Measurements from ENCODE around the gene OTX1. TPM values are rescaled to one million over a fixed set of nuclear protein-coding genes. Genes with fewer than 3 reads are reported as not detected.

Gene OTX1
- total RNA-seq, 4 donors from 2014 or later = not detected

DNA sequence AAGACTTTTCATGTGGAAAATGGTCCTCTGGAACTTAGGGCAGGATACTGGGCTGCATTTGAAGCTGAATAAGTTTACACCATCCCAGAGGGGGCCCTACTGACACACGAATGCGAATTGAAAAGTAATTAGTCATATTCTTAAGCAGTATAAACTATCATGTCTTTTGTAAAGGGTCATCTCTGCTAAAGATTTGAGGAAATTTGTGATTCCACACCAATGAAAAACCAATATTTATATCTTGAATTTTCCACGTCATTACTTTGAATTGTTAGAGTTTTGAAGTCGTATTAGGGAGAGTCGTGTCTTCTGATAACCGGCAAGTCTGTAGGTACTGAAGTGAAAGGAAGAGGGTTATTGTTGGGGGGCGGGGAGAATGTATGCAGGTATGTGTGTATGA is 4.1 kb upstream of the OTX1 start:
- Histone ChIP-seq H3K36me3 (no peaks in the 10 kb centered on the region), H3K4me1 (peaks cover 0 to 9% of the 10 kb centered on the region in 2 donors), H3K9me3 (no peaks in the 10 kb centered on the region), H3K27ac (no peak overlapping the region), H3K4me3 (no peak overlapping the region), H3K27me3 (peaks cover 16 to 26% of the 10 kb centered on the region in 2 donors)
- intact Hi-C loops (cut with DNase I; ENCODE audit: low total_unique reads) = no loop called here
- DNase-seq = no peak
- TF ChIP-seq, protein P1, sequence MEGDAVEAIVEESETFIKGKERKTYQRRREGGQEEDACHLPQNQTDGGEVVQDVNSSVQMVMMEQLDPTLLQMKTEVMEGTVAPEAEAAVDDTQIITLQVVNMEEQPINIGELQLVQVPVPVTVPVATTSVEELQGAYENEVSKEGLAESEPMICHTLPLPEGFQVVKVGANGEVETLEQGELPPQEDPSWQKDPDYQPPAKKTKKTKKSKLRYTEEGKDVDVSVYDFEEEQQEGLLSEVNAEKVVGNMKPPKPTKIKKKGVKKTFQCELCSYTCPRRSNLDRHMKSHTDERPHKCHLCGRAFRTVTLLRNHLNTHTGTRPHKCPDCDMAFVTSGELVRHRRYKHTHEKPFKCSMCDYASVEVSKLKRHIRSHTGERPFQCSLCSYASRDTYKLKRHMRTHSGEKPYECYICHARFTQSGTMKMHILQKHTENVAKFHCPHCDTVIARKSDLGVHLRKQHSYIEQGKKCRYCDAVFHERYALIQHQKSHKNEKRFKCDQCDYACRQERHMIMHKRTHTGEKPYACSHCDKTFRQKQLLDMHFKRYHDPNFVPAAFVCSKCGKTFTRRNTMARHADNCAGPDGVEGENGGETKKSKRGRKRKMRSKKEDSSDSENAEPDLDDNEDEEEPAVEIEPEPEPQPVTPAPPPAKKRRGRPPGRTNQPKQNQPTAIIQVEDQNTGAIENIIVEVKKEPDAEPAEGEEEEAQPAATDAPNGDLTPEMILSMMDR (IDR thresholded peaks at IDR 0.05) = no peak
- TF ChIP-seq POLR2A (IDR thresholded peaks at IDR 0.05) = no peak

DNA sequence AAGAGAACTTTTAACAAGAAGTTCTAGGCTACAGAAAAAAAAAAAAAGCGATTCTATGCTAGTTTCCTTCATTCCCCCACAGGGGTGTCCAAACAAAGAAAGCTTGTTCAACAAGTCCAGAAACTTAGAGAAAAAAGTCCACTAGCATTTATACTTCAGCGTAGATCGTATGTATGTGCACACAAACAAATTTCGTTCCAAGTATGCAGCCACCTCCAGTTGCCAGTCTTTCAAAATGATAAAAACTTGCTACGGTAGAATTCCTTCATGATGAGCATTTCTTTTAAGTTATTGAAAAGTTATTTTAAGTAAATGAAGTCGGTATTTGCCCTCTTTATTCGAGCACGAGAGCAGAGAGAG is 3.7 kb upstream of the OTX1 start:
- Histone ChIP-seq H3K9me3 (no peaks in the 10 kb centered on the region), H3K36me3 (no peaks in the 10 kb centered on the region), H3K27ac (no peak overlapping the region), H3K4me3 (no peak overlapping the region), H3K27me3 (peaks cover 16 to 26% of the 10 kb centered on the region in 2 donors), H3K4me1 (peaks cover 0 to 9% of the 10 kb centered on the region in 2 donors)
- no peak for DNase-seq
- TF ChIP-seq, protein P1 (IDR thresholded peaks at IDR 0.05) = no peak
- no peak for TF ChIP-seq POLR2A (IDR thresholded peaks at IDR 0.05)
- intact Hi-C loops (cut with DNase I; ENCODE audit: low total_unique reads) = no loop called here

DNA sequence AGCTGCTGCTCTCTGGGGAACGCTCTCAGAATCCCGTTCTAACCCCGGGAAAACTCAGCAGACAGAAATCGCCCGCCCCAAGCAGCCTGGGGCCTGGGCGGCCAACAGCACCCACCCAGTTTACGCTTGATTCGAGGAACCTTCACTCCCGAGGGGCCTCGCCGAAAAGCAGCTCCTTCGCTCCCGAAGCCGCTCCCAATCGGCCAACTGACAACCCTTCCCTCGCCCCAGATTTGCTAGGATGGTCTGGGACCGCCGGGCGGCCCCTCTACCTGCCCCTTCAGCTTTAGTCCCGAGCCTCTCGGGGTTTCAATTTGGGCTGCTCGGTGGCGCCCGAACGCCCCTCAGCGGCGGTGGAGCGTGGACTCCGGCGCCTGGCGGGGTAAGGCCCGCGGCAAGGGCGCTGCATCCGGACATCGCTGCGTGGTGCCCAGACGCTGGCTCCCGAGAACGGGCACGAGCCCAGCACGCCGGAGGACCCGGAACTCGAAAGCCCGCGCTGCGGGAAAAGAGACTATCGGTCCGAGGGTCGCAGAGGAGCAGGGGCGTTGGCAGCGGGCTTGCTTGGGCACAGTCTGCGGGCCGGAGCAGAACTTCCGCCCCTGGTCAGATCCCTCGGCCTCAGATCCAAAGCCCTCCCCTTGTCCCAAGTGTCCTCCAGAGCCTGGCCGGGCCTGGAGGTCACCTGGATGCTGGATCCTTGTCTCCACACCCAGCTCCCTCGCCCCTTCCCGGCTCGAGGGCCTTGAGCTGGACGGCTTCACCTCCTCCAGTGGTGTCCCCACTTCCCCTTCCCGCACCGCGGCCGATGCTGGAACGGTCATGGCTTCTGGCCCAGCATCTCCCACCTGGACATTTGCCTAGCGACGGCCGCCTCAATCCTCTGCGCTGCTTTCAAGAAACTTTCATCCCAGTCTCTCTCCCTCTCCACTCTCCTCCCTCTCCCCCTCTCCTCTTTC is 3.0 kb upstream of the OTX1 start:
- H3K36me3 ChIP-seq = no peaks in the 10 kb centered on the region
- TF ChIP-seq POLR2A (IDR thresholded peaks at IDR 0.05) = no peak
- TF ChIP-seq, protein P1 (IDR thresholded peaks at IDR 0.05) = no peak
- no peak overlapping the region for H3K27ac ChIP-seq
- no peak for DNase-seq
- no peak overlapping the region for H3K4me3 ChIP-seq
- intact Hi-C loops (cut with DNase I; ENCODE audit: low total_unique reads) = no loop called here
- no peaks in the 10 kb centered on the region for H3K9me3 ChIP-seq
- peaks cover 0 to 9% of the 10 kb centered on the region in 2 donors for H3K4me1 ChIP-seq
- H3K27me3 ChIP-seq = peaks cover 16 to 26% of the 10 kb centered on the region in 2 donors

DNA sequence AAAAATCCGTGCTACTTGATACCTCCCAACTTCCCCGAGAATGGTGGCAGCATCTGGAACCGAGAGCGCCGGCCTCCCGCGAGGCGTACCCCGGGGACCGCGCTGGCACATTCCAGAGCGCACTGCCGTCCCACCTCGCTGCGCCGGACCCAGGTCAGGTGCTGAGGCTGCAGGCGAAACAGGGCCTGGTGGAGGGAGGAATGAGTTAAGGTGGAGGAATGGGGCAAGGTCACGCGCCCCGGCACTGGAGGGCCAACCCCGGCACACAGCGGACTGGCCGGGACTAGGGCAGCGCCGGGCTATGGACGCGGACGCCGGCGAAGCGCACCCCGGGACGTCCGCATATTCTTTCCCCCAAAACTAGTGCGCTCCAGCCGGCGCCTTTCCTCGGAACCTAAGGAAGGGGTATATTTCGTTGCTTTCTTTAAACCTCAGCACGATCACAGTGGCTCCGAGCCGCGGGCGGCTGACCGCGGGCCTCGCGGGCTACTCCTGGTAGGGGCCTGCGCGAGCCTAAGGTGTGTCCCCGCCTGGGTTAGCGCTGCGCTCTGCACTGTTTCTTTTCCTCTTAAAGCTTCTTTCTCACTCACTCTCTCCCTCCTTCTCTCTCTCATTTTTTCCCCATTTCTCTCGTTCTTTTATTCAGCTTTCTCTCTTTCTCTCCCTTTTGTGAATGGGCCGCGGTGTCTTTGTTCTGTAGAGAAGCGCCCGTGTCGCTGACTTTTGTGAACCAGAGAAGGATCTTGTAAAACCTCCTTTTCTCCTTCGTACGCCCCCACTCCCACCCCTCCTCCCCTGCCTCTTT is 2.1 kb upstream of the OTX1 start:
- H3K4me1 ChIP-seq = peaks cover 0 to 9% of the 10 kb centered on the region in 2 donors
- no peak overlapping the region for H3K27ac ChIP-seq
- H3K9me3 ChIP-seq = no peaks in the 10 kb centered on the region
- no peak for DNase-seq
- TF ChIP-seq, protein P1 (IDR thresholded peaks at IDR 0.05) = no peak
- TF ChIP-seq POLR2A (IDR thresholded peaks at IDR 0.05) = no peak
- intact Hi-C loops (cut with DNase I; ENCODE audit: low total_unique reads) = no loop called here
- no peak overlapping the region for H3K4me3 ChIP-seq
- no peaks in the 10 kb centered on the region for H3K36me3 ChIP-seq
- H3K27me3 ChIP-seq = peaks cover 16 to 30% of the 10 kb centered on the region in 2 donors

Measured in uterus (tissue), 4 donors.